Measurements from ENCODE around the gene GNPNAT1.

The GNPNAT1 gene

GRCh38 chr14:52791223-52792096 is at the start of gene GNPNAT1:
Gene GNPNAT1 (minus strand): TSS chr14:52791607. CDS start chr14:52784650, 6,957 bp downstream.
- peak; percentile 42 for DNase-seq

DNA sequence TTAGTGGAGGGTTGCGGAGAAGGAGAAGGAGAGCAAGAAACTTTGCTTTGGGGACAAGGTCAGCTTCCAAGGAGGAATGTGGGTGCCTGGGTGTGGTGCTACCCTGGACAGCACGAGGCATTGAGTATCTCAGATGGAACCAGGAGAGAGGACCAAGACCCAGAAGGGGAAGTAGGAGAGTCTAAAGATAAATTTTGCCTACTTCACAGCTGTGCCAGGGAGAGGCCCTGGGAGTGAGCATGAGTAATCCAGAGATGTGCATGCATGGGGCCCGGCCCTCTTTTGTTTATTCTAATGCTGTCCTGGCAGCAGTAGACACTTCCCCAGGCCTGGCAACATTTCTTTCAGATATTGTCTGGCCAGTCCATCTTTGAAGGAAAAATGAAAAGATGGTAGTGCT is 49.5 kb upstream of the GNPNAT1 start:
- no peak for DNase-seq

GRCh38 chr14:52837451-52837850 is 46.0 kb upstream of the GNPNAT1 start:
- no peak for DNase-seq

DNA sequence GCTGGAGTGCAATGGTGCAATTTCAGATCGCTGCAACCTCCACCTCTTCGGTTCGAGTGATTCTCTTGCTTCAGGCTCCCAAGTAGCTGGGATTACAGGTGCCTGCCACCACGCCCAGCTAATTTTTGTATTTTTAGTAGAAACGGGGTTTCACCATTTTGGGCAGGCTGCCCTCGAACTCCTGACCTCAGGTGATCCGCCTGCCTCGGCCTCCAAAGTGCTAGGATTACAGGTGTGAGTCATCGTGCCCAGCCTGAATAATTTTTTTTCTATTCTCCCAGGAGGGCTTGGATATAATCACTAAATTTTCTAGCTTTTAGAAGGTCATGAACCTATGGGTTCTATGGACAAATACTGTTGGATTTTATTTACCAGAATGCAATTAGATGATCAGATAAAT is 44.7 kb upstream of the GNPNAT1 start:
- DNase-seq = no peak

- DNase-seq = peak; percentile 37
These were observed 43.9 kb upstream of the GNPNAT1 start for GRCh38 chr14:52835122-52835903.

DNA sequence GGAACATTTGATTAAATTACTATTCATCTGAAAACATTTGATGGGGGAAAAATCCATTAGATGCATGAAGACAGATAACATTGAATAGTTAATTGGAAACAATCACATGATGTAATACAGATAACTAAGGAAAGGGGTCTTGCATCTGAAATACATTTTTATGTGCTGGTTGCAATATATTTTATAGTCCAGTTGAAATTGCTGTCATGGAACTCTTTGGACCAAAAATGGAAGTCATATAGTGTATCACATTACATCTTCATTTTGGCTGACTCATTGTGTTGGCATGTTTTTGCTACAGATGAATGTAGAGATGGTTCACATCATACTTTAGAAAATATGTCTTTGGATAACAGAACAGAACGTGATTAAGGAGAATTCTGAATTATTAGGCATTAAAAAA is 43.0 kb upstream of the GNPNAT1 start:
- DNase-seq = no peak

DNA sequence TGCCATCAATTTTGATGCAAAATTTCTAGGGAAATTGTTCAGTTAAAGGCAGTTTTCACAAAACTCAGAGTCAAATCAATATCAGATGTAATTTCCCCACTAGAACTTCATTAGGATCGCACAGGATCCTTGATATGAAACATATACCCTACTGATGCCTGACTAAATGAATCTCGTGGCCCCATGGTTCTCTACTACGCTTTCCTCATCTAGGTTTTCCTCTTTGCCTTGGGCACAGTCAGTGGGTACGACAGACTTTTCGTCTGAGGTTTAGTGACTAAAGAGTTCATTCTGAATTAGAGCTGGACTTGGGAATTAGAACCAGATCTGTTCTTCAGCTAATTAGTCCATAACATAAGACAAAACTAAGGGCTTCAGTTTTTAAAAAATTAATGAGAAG is 42.5 kb upstream of the GNPNAT1 start:
- DNase-seq = no peak

DNA sequence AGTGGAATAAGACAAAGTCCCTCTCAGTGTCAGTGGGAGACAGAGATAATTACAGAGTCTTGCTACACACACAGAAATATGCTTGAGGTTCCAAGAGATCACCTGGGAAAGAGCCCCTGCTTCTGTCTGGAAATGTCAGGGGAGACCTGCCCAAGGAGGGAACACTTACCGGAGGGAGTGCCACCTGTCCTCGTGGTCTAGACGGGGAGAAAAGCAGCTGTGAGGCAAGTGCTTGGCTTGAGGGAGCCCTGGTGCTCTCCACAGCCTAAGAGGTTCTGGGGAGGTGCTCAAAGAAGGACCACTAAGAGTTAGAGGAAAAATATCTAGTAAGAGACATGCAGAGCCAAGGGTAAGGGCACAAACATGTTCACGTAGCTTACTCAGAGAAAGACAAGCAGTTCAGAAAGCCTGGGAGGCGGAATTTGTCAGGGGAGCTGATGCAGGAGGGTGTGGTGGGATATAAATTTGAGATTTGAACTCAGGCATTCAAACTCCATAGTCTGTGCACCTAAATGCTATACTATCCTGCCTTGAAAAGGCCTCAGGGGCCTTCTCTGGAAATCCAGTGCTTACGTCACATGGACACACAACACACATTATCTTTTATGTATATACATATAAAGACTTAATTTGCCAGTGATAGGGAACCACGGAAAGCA is 38.2 kb upstream of the GNPNAT1 start:
- no peak for DNase-seq

DNA sequence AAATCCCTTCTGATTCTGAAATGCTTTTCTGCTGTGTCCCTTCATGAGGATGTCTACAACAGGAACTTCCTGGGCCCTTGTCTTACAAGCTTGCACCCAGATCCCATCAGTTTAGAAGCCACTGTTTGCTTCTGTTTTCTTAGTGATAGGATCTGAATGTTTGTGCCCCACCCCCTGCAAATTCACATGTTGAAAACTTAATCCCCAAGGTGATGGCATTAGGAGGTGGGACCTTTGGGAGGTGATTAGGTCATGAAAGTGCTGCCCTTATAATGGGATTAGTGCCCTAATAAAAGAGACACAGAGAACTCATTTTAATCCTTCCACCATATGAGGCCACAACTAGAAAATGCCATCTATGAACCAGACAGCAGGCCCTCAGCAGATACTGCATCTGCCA is 36.0 kb upstream of the GNPNAT1 start:
- no peak for DNase-seq

DNA sequence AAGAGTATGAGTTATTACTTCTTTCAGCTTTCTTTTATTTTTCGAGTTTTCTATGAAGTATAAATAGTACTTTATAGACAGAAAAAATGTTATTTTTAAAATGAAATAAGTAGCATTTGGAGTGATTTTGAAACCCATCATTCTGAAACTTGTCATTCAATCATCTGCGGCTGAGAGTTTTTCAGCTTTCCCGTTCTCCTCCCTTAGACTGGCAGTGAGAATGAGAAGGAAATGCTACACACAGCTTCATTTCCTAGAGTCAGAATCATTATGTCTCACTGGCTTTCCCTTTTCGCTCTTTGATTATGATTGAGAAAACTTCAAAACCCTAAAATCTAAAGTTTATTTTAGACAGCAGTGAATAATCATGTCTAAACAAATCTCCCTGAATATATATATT is 33.7 kb upstream of the GNPNAT1 start:
- DNase-seq = no peak

- DNase-seq = no peak
These were observed 33.1 kb upstream of the GNPNAT1 start for GRCh38 chr14:52824462-52824861.

GRCh38 chr14:52821805-52822250 is 30.4 kb upstream of the GNPNAT1 start:
- DNase-seq = no peak

GRCh38 chr14:52808101-52808500 is 16.7 kb upstream of the GNPNAT1 start:
- DNase-seq = no peak

GRCh38 chr14:52806115-52806514 is 14.7 kb upstream of the GNPNAT1 start:
- DNase-seq = no peak

- no peak for DNase-seq
These were observed 11.2 kb upstream of the GNPNAT1 start for GRCh38 chr14:52802597-52802996.

- DNase-seq = no peak
These were observed 9.8 kb upstream of the GNPNAT1 start for GRCh38 chr14:52801014-52801712.

- no peak for DNase-seq
These were observed 7.4 kb upstream of the GNPNAT1 start for GRCh38 chr14:52798826-52799225.

DNA sequence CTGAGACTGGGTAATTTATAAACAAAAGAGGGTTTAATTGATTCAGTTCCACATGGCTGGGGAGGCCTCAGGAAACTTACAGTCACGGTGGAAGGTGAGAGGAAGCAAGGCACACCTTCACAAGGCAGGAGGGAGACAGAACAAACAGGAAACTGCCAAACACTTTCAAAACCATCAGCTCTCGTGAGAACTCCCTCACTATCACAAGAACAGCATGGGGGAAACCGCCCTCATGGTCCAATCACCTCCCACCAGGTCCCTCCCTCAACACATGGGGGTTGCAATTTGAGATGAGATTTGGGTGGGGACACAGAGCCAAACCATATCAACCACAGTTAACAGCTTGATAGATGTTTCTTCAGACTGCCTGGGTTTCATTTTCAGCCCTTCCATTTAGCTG is 6.2 kb upstream of the GNPNAT1 start:
- no peak for DNase-seq

DNA sequence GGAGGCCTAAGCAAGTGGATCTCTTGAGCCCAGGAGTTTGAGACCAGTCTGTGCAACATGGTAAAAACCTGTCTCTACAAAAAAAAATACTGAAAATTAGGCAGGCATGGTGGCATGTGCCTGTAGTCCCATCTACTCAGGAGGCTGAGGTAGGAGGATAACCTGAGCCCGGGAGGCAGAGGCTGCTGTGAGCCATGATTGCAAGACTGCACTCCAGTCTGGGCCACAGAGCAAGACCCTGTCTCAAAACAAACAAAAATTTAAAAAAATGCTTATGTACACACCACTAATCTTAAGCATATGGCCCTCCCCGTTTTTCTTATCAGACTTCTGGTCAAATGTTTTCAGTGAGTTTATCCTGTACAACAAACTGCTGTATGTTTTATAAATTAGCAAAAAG is 1.7 kb upstream of the GNPNAT1 start:
- no peak for DNase-seq

- no peak for DNase-seq
These were observed 649 bp upstream of the GNPNAT1 start for GRCh38 chr14:52792097-52792415.

DNA sequence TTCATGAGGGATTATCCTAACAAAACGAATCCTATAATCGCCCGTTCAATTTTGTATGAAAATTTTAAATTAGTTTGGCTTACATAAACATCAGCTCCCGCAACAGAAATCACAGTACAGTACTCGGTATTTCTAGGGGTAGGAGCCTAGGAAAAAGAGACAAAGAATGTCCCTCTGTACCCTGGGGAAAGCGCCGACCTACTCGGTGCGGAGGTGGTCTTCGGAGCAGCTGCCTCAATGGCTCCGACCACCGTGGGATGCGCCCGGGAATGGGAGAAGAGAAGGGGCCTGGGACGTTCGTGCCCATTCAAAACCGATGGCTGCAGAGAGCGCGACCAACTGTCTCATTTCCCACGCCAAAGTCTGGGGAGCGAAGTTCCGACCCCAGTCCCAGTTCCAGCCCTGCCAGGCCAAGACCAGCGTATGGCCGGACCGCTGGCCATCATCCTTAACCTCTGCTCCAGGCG is 618 bp downstream of the GNPNAT1 start:
- DNase-seq = no peak

GRCh38 chr14:52790011-52790755 is 1.2 kb downstream of the GNPNAT1 start:
- DNase-seq = no peak
